Measurements from ENCODE around the gene TNFRSF13B.
"Not testable (repeated sequence)": the region's sequence is repeated elsewhere in the genome, so short reads cannot be mapped to it uniquely, and the experiment has no call there.

The TNFRSF13B gene

DNA sequence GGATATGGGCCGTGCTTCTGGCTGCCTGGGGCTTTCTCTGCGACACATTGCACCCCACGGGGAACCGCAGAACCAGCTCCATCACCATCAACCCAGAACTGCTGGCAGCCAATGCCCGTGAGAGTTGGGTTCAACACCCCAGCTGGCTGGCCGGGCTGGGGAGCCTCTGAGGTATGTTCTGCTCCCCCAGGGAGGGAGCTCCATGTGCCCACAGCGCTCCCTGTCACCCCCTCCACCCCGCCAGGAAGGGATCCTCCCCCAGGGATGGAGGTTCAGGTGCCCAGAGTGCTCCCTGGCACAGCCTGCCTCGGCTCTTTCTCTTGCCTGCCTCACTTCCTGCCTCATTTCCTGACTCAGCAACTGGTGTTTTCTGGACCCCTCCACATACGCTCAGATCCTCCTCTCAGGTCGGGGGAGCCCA, 46.1 kb upstream of the TNFRSF13B start:
- no peak overlapping the region for H3K4me3 ChIP-seq (ENCODE audit: low read depth, low read length)
- in situ Hi-C loops (cut with HindIII; ENCODE audit: low sequenced_read_pairs): no loop called here
- TF ChIP-seq, protein P1, sequence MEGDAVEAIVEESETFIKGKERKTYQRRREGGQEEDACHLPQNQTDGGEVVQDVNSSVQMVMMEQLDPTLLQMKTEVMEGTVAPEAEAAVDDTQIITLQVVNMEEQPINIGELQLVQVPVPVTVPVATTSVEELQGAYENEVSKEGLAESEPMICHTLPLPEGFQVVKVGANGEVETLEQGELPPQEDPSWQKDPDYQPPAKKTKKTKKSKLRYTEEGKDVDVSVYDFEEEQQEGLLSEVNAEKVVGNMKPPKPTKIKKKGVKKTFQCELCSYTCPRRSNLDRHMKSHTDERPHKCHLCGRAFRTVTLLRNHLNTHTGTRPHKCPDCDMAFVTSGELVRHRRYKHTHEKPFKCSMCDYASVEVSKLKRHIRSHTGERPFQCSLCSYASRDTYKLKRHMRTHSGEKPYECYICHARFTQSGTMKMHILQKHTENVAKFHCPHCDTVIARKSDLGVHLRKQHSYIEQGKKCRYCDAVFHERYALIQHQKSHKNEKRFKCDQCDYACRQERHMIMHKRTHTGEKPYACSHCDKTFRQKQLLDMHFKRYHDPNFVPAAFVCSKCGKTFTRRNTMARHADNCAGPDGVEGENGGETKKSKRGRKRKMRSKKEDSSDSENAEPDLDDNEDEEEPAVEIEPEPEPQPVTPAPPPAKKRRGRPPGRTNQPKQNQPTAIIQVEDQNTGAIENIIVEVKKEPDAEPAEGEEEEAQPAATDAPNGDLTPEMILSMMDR (IDR thresholded peaks at IDR 0.05; ENCODE audit: low read depth, low read length, missing control alignments): no peak
- no peak for DNase-seq (ENCODE audit: low read depth)

DNA sequence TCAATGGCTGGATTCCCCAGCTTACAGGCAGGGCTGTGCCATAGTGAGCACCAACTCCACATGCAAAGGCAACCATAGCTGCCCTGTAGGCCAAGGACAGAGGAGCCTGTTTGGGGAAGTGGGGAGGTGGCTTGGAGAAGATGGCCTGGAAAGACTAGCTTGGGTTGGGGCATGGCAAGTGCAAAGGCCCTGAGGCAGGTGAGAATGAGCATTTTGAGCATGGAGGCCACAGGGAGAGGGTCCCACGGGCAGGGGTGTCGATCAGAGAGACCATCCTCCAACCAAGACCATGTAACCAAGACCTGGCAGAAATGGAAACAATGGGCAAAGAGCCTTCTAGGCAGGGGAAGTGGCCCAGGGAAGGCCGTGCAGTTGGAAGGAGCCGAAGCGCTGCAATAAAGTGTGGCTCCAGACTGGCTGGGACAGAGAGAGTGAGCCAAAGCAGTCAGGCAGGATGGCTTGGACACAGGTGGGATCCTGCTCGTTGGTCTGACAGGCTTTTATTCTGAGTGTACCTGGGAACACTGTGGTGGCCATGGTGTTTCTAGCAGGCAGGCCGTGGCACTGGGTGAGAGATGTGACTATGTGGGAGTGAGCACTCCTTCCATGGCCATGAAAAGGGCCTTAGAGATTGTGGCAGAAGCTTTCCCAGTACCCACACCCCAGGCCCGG, 45.6 kb upstream of the TNFRSF13B start:
- in situ Hi-C loops (cut with HindIII; ENCODE audit: low sequenced_read_pairs): no loop called here
- TF ChIP-seq, protein P1 (IDR thresholded peaks at IDR 0.05; ENCODE audit: low read depth, low read length, missing control alignments): no peak
- no peak overlapping the region for H3K4me3 ChIP-seq (ENCODE audit: low read depth, low read length)
- DNase-seq (ENCODE audit: low read depth): no peak

DNA sequence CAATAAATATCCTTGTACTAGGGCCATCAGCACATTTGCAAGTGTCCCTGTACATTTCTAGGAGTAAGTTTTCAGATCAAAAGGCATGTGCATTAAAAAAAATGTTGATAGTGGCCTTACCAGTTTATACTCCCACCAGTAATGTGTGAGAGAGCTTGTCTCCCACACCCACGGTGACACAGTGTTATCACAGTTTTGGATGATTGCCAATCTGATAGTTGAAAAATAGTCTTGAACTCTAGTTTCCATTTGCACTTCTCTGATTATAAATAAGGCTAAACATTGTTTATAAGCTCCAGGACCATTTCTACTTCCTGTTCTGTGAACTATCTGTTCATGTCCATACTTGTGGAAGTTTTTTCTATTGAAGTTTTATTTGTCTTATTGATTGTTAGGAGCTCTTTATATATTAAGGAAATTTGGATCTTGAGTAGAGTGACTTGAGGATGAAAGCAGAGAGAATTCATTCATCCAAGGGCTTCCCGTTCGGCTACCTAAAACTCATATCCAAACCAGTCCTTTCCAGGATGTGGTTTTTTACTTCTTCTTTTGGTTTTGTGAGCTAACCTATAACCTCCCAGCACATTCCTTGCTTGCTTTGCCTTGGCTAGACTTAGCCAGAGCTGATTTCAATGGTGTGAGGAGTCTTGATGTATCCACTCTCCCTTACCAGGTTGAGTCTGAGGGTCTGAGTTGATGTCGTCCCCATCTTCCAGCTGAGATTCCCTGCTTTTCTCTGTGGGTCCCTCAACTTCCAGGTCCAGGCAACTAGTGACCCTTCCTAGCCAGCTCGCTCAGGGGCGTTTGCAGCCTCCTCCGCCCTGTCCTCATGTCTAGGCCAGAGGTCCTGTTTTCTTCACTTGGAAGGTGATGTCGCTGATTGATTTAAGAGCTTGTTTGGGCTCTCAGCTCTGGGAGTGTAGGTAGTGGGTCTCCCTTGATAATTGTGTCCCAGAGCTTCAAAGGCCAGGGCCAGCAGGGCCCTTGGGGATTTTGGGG, 44.6 kb upstream of the TNFRSF13B start:
- DNase-seq (ENCODE audit: low read depth); H3K4me3 ChIP-seq (ENCODE audit: low read depth, low read length); in situ Hi-C loops (cut with HindIII; ENCODE audit: low sequenced_read_pairs): not testable (repeated sequence)

DNA sequence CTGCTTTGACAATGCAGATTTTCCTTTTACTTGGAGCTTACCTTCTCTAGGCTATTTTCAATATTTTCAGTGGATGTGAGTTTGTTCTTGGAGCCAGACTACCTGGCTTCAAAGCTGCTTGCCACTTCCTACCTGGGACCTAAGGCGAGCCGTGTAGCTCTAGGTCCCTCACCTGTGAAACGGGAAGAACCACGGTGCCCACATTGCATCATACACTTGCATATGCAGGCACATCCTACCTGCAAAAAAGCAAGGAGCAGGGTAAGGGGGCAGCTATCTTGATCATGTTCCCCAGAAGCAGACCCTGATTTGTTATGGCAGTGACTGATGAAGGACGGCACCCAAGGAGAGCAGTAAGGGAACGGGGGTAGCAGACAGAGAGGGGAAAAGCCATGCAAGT, 43.3 kb upstream of the TNFRSF13B start:
- in situ Hi-C loops (cut with HindIII; ENCODE audit: low sequenced_read_pairs): no loop called here
- H3K4me3 ChIP-seq (ENCODE audit: low read depth, low read length): no peak overlapping the region
- no peak for DNase-seq (ENCODE audit: low read depth)
- TF ChIP-seq, protein P1 (IDR thresholded peaks at IDR 0.05; ENCODE audit: low read depth, low read length, missing control alignments): no peak

DNA sequence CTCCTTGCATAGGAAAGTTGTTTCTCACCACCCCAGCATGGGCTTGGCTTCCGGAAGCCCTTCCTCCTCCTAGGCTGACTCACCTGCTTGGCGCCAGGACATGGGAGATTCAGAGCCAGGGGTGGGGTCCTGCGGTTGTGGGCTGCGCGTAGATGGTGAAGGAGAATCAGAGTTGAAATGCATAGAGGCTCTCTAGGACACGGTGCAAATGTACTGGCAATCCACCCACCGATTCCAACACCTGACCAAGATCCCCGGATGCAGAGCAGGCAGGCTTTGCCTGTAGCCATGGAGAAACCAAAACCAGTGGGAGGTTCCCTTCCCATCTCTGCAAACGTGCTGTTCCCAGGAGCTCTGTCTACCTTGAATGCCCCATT, 42.8 kb upstream of the TNFRSF13B start:
- in situ Hi-C loops (cut with HindIII; ENCODE audit: low sequenced_read_pairs); H3K4me3 ChIP-seq (ENCODE audit: low read depth, low read length); DNase-seq (ENCODE audit: low read depth): not testable (repeated sequence)

DNA sequence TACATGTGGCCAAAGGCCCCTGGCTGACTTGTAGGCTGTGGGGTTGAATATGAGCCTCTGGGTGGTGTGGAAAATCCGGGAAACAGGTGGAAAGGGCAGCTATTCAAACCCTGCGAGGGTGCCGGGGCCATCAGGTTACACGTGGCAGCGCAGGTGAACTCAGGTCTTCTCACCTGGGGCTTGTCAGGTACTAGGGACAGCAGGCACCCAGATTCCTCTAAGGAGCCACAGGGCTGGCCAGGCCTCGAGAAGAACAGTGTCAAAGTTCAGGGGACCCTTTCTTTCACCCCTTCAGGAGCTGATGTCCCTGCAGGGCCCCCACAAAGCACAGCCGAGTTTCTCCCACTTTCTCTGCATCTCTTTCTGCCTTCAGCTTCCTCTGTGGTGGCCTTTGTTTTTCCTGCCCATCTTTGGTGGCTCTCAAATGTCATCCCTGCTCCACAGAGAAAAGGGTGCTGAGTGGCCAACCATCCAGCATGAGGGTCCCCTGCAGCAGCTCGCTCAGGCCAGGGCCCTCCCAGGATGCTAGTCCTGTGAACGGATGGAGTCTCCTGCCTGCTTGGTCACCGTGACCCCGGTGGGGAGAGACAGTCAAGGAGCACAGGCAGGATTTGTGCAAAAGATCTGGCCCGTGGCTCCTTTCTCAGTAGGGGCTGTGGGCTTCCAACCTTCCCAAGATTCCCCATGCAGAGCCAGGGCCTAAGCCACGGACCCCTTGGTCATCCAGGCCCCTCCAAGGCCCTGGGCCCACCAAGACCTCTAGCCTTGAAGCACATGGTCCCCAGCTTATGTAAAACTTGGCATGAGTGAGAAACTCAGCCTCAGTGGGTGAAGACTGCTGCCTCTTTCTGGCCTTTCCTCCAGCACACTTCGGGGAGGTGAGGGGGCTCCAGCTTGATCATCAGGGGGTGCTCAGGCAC, 42.2 kb upstream of the TNFRSF13B start:
- DNase-seq (ENCODE audit: low read depth); in situ Hi-C loops (cut with HindIII; ENCODE audit: low sequenced_read_pairs); H3K4me3 ChIP-seq (ENCODE audit: low read depth, low read length): not testable (repeated sequence)

DNA sequence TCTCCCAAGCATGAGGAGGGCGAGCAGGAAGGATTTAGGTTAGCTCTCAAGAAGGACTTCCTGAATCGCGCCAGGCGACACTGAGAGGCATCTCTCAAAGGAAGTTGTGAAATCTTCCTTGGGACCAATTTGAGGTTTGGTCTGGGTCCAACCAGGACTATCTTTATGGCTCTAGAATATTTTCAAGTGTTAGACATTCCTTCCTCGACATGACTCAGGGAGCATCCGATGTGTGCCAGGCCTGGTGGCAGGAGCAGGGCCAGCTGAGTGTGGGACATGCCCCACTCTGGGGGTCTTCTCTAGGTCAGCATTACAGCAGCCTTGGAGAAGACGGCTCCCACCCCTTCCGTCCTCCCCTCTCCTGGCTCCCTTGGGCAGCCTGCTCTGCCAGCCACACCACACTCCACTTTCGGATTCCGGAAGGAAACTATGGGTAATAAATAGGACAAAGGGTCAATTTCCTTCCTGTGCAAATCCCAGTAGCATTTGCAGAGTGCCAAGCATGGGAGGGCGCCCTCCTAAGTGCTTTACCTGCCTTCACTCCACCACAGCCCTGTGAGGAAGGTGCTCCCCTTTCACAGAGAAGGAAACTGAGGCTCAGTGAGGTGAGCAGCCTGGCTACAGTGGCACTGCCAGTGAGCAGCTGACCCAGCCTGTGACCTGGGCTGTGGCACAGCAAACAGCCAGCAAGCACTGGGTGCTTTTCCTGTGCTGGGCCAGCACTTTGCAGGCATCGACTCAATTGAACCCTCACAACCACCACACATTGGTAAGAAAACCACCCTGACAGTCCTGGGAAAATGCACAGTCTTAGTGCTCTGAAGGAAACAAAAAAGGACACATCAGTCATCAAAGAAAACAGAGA, 39.4 kb upstream of the TNFRSF13B start:
- H3K4me3 ChIP-seq (ENCODE audit: low read depth, low read length); in situ Hi-C loops (cut with HindIII; ENCODE audit: low sequenced_read_pairs): not testable (repeated sequence)
- DNase-seq (ENCODE audit: low read depth): peak; percentile 62

DNA sequence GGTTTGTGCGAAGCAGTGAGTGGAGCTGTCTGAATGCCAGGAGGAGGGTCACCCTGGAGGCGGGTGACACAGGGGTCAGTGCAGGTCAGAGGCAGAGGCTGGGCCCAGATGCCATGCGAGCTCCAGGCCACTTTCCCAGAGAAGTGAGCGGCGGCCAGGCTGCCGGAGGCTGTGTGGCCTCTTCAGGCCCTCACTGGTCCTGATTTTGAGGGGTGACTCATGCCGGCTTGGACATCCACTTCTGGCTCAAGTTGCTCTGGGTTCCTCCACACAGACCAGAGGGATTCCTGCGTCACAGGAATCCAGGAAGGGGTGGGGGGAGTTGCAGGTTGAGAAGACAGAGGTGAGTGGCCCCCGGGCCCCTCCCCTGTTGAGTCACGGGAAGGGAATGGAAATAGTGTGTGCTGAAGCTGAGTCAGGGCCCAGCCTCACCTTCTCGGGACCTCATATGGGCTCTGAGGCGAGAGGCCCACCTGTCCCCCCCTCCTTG, 38.7 kb upstream of the TNFRSF13B start:
- in situ Hi-C loops (cut with HindIII; ENCODE audit: low sequenced_read_pairs); DNase-seq (ENCODE audit: low read depth); H3K4me3 ChIP-seq (ENCODE audit: low read depth, low read length): not testable (repeated sequence)

DNA sequence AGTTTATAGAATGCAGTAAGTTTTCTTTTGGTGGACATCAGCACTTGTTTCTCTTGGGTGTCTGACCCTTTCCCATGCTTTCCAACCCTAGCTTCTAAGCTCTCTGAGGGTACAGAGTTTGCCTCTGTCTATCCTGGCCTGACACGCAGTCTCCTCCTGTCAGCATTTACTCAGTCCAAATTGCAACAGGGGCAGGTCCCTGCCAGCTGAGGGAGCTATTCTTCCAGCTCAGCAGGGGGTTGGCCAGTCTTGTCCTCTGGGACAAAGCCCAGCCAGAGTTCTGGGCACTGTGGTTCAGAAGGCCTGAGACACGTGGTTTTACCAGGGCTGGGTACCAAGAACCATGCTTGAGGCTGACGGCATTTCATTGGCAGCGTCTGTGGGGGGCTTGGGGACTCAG, 38.1 kb upstream of the TNFRSF13B start:
- in situ Hi-C loops (cut with HindIII; ENCODE audit: low sequenced_read_pairs); DNase-seq (ENCODE audit: low read depth); H3K4me3 ChIP-seq (ENCODE audit: low read depth, low read length): not testable (repeated sequence)

DNA sequence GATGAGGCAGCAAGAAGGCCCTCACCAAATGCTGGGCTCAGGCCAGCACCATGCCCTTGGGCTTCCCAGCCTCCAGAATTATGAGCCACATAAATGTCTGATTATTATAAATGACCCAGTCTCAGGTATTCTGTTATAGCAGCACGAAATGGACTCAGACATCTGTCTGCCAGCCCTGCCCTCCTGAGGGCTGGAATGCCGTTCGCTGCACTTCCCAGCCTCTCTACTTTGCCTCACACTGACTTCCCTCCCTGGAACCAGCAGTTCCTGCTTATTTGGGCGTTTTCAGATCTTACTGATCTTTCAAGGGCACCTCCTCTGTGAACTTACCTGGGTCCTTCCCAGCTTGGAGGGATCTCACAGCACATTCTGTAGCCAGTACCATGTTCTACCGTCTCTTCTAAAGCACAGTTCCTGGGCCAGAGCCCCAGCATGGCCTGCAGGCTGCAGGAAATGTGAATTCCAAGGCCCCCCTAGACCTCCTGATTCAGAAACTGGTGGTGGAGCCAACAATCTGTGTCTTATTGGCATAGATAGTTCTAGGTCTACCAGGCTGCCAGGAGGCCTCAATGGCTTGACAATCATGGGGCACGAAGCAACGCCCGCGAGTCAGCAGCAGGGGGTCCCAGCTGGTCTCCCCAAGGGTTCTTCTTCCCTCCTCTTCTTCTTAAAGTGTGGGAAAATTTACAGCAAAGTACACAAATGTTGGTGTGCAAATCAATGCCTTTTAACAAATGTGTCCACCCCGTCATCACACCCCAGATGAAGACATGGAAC, 36.9 kb upstream of the TNFRSF13B start:
- in situ Hi-C loops (cut with HindIII; ENCODE audit: low sequenced_read_pairs); DNase-seq (ENCODE audit: low read depth); H3K4me3 ChIP-seq (ENCODE audit: low read depth, low read length): not testable (repeated sequence)

DNA sequence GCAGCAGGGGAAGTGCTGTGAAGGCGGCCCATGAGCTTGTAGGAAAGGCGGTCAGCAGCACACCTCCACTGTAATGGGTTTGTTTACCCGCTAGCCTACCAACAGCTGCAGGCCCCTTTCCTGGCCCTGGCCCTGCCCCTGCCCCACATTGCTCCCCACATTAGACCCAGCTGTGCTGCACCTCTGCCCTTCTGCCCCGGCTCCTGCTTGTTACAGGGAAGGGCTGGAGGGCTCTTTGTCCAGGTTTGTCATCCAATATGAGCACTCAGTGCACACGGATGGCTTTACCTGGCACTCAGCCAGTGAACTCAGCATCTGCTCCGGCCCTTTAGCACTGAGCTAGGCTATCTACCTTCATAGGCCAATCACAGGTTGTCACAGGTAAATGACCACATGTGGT, 36.0 kb upstream of the TNFRSF13B start:
- H3K4me3 ChIP-seq (ENCODE audit: low read depth, low read length); in situ Hi-C loops (cut with HindIII; ENCODE audit: low sequenced_read_pairs); DNase-seq (ENCODE audit: low read depth): not testable (repeated sequence)
